IPS-18a (cell line): ENCODE measurements around the gene SCAP.

Source experiments
- H3K27ac ChIP-seq: one replicate; pipeline ENCODE4 v1.5.1; 2013; ENCODE audit warnings: low read length
- H3K27me3 ChIP-seq: one replicate; pipeline ENCODE4 v1.6.1; 2013; ENCODE audit warnings: mild to moderate bottlenecking, low read length; ENCODE audit not compliant: control insufficient read depth, insufficient read depth
- H3K36me3 ChIP-seq: one replicate; pipeline ENCODE4 v1.6.1; 2013; ENCODE audit warnings: low read depth, low read length; ENCODE audit not compliant: control insufficient read depth
- H3K4me1 ChIP-seq: one replicate; pipeline ENCODE4 v1.6.1; 2013; ENCODE audit warnings: low read depth, low read length; ENCODE audit not compliant: control insufficient read depth
- H3K4me3 ChIP-seq: one replicate; pipeline ENCODE4 v1.5.1; 2013; ENCODE audit warnings: low read length
- H3K9ac ChIP-seq: one replicate; pipeline ENCODE4 v1.6.1; 2013; ENCODE audit warnings: mild to moderate bottlenecking, low read length, moderate library complexity
- H3K9me3 ChIP-seq: one replicate; pipeline ENCODE4 v1.6.1; 2013; ENCODE audit warnings: low read depth, low read length; ENCODE audit not compliant: control insufficient read depth

Gene SCAP

GRCh38 chr3:47420044-47420430, 55.7 kb downstream of the SCAP start:
- Histone ChIP-seq H3K36me3 (peaks cover 20% of the 10 kb centered on the region), H3K27me3 (no peaks in the 10 kb centered on the region), H3K9ac (no peak overlapping the region), H3K27ac (no peak overlapping the region), H3K4me1 (peaks cover 4% of the 10 kb centered on the region), H3K9me3 (no peaks in the 10 kb centered on the region), H3K4me3 (no peak overlapping the region)

GRCh38 chr3:47419083-47420043, 56.4 kb downstream of the SCAP start:
- Histone ChIP-seq H3K9ac (no peak overlapping the region), H3K27me3 (no peaks in the 10 kb centered on the region), H3K4me3 (no peak overlapping the region), H3K27ac (no peak overlapping the region), H3K4me1 (peaks cover 4% of the 10 kb centered on the region), H3K36me3 (peaks cover 20% of the 10 kb centered on the region), H3K9me3 (no peaks in the 10 kb centered on the region)

- no peak overlapping the region for H3K4me3 ChIP-seq
- no peak overlapping the region for H3K27ac ChIP-seq
- H3K36me3 ChIP-seq = peaks cover 28% of the 10 kb centered on the region
- no peak overlapping the region for H3K9ac ChIP-seq
- no peaks in the 10 kb centered on the region for H3K27me3 ChIP-seq
- no peaks in the 10 kb centered on the region for H3K9me3 ChIP-seq
- H3K4me1 ChIP-seq = peaks cover 4% of the 10 kb centered on the region
Observed at GRCh38 chr3:47418167-47419082, 57.3 kb downstream of the SCAP start.

DNA sequence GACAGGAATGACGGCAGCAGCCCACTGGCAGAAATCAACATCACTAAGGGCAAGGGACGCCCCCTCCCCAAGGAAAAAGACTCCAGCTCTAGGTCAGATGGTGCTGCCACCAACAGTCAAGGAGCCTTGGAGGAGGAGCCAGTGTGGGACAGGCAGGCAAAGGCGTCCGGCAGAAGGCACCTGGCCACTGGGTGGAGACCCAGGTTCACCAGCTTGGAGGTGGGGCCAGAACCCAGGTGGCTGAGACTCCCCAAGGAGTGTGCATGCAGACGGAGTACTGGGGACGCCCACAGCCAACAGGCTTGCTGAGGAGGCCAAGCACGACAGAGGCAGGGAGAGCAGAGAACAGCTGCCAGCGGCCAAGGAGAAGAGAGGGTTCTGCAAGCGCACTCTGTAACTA, 59.7 kb downstream of the SCAP start:
- Histone ChIP-seq H3K4me3 (no peak overlapping the region), H3K9me3 (no peaks in the 10 kb centered on the region), H3K9ac (no peak overlapping the region), H3K4me1 (no peaks in the 10 kb centered on the region), H3K36me3 (peaks cover 46% of the 10 kb centered on the region), H3K27me3 (no peaks in the 10 kb centered on the region), H3K27ac (no peak overlapping the region)

DNA sequence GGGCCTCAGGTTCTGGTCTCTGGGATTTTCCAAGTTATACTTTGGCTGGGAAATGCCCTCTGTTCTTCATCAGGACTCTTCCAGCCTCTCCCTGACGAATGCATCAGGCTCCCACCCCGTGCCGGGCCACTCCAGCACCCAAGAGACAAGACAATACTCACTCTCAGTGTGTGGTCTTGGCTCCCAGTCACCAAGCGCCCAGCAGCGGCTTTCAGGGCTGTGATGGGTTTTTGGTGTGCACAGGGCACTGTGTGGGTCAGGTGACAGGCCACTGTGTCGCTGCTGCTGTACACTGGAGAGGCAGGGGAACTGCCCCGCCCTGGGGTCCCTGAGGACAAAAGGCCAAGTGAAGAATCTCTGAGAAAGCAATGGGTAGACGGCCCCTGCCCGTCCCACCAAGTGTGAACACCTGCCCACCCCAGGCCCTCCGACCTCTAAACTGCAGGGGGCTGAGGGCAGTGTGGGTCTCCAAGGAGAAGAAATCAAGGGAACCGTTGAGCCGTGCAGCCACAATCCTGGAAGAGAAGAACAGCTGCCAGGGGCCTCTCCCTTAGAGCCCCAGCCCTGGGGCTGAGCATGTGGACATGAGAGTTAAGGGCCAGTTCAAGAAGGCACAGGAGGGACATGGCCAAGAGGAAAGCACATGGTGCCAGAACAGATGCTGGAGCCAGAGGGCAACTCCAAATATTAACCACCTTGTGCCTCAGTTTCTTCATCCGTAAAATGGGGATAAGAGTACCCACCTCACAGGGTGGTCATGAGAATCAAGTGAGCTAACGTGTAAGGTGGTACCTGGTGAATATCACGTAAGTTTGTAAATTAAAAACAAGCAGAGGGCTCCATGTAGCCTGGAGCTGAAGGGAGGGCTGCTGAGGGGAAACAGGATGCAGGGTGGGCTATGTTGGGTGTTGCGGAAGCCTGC, 60.8 kb downstream of the SCAP start:
- Histone ChIP-seq H3K4me3 (no peak overlapping the region), H3K27ac (no peak overlapping the region), H3K9ac (no peak overlapping the region), H3K36me3 (peaks cover 42% of the 10 kb centered on the region), H3K27me3 (no peaks in the 10 kb centered on the region), H3K4me1 (no peaks in the 10 kb centered on the region), H3K9me3 (no peaks in the 10 kb centered on the region)

DNA sequence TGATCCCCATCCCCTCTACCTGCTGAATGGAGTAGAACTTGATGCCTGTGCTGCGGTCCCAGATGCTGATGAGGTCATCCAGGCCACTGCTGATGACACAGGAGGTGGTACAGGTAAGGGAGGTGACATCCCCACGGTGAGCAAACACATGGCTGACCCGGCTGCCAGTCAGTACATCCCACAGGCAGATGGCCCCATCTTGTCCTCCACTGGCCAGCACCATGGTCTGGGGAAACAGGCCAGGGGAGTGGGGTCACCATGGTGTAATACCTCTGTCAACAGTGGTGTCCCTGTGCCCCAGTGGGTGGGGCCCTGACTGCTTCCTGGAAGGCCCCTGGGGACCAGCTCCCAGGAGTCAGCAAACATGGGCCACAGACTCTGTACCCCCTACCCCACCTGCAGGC, 61.6 kb downstream of the SCAP start:
- peaks cover 41% of the 10 kb centered on the region for H3K36me3 ChIP-seq
- H3K9ac ChIP-seq = no peak overlapping the region
- no peaks in the 10 kb centered on the region for H3K9me3 ChIP-seq
- H3K4me1 ChIP-seq = no peaks in the 10 kb centered on the region
- H3K27me3 ChIP-seq = no peaks in the 10 kb centered on the region
- H3K27ac ChIP-seq = no peak overlapping the region
- no peak overlapping the region for H3K4me3 ChIP-seq

DNA sequence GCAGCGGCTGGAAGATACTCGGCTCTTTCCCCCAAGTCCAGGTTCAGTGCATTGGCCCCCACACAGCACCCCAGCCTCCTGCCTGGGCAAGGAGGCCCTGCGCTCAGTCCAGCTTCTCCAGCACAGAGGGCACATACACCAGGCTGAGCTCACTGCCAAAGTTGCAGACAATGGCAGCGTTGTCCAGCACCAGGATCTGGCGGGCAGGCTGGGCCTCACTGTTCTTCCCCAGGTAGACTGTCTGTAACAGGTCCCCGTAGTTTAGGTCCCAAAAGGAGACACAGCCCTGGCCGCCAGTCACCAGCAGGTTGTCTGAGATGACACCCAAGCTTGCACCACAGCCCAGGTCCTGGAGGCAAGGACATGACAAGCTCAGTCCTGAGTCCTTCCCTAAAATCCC, 62.0 kb downstream of the SCAP start:
- Histone ChIP-seq H3K4me3 (no peak overlapping the region), H3K36me3 (peaks cover 41% of the 10 kb centered on the region), H3K27me3 (no peaks in the 10 kb centered on the region), H3K4me1 (no peaks in the 10 kb centered on the region), H3K9me3 (no peaks in the 10 kb centered on the region), H3K27ac (no peak overlapping the region), H3K9ac (no peak overlapping the region)

- H3K36me3 ChIP-seq = peaks cover 41% of the 10 kb centered on the region
- H3K4me3 ChIP-seq = no peak overlapping the region
- H3K27ac ChIP-seq = no peak overlapping the region
- H3K4me1 ChIP-seq = no peaks in the 10 kb centered on the region
- no peaks in the 10 kb centered on the region for H3K27me3 ChIP-seq
- H3K9me3 ChIP-seq = no peaks in the 10 kb centered on the region
- H3K9ac ChIP-seq = no peak overlapping the region
Observed at GRCh38 chr3:47412842-47413520, 62.8 kb downstream of the SCAP start.

DNA sequence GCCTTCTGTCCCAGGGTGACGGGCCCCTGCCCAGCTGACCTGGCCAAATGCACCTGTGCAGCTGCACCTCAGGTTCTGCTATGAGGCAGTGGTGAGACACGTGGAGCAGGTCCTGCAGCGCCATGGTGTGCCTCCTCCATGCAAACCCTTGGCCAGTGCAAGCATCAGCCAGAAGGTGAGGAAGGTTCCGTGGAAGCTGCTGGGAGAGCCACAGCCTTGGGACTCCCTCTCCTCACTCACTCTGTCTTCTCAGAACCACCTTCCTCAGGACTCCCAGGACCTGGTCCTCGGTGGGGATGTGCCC, 63.3 kb downstream of the SCAP start:
- Histone ChIP-seq H3K27me3 (no peaks in the 10 kb centered on the region), H3K9ac (no peak overlapping the region), H3K4me1 (no peaks in the 10 kb centered on the region), H3K27ac (no peak overlapping the region), H3K9me3 (no peaks in the 10 kb centered on the region), H3K4me3 (no peak overlapping the region), H3K36me3 (peaks cover 45% of the 10 kb centered on the region)

DNA sequence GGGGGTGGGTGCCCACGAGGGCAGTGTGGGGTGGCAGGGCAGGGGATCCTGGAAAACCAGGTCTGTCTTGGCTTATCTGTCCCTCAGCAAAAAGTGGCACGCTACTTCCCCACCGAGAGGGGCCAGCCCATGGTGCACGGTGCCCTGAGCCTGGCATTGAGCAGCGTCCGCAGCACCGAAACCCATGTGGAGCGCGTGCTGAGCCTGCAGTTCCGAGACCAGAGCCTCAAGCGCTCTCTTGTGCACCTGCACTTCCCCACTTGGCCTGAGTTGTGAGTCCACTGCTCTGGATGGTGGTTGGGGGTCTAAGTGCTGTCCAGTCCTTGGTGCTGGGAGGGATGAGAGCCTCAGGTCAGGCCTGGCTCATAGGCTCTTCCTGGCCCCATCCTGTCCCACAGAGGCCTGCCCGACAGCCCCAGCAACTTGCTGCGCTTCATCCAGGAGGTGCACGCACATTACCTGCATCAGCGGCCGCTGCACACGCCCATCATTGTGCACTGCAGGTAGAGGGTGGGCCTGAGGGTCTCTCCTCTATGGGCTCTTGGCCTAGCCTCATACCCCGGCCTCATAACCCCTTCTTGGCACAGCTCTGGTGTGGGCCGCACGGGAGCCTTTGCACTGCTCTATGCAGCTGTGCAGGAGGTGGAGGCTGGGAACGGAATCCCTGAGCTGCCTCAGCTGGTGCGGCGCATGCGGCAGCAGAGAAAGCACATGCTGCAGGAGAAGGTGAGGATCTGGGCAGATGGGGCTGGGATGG, 63.9 kb downstream of the SCAP start:
- Histone ChIP-seq H3K4me1 (no peaks in the 10 kb centered on the region), H3K36me3 (peaks cover 45% of the 10 kb centered on the region), H3K27me3 (no peaks in the 10 kb centered on the region), H3K4me3 (no peak overlapping the region), H3K27ac (no peak overlapping the region), H3K9ac (no peak overlapping the region), H3K9me3 (no peaks in the 10 kb centered on the region)
